Mucosa of descending colon (tissue), 3 donors: ENCODE results near the gene PRKD3. TPM values are rescaled to one million over a fixed set of nuclear protein-coding genes. Genes with fewer than 3 reads are reported as not detected.

Source experiments
- ATAC-seq: fragments of 200-7000 bp; cut with Tn5 transposase; one replicate; pipeline ENCODE4 v1.9.1; 2020; ENCODE audit warnings: mild to moderate bottlenecking, moderate library complexity
- DNase-seq, 3 donors: peaks; one replicate each; pipeline ENCODE4 v3.0.0-alpha.2; 2020
- H3K36me3 ChIP-seq: fragments of 200-600 bp; one replicate; pipeline ENCODE4 v1.8.0; 2021; ENCODE audit warnings: low read depth, mild to moderate bottlenecking
- H3K4me1 ChIP-seq: fragments of 200-600 bp; one replicate; pipeline ENCODE4 v1.8.0; 2021; ENCODE audit warnings: low read depth, mild to moderate bottlenecking
- H3K4me3 ChIP-seq: fragments of 200-600 bp; one replicate; pipeline ENCODE4 v1.8.0; 2021; ENCODE audit warnings: mild to moderate bottlenecking
- H3K9me3 ChIP-seq: fragments of 200-600 bp; one replicate; pipeline ENCODE4 v1.8.0; 2021; ENCODE audit warnings: mild to moderate bottlenecking
- CTCF ChIP-seq: fragments of 200-600 bp; IDR thresholded peaks from one replicate; pipeline ENCODE4 v1.8.0; 2022; ENCODE audit warnings: antibody characterized with exemption, mild to moderate bottlenecking
- intact Hi-C, 2 donors: fragments of 100-400 bp; cut with DNase I in 1 of 2; cut with micrococcal nuclease in 1 of 2; formaldehyde crosslinking; loops; one replicate each; pipeline versions ENCODE4 v1.11.0 to v1.11.1; 2022; cut with DNase I, micrococcal nuclease
- total RNA-seq, 3 donors: library from RNA; stranded (reverse); fragmentation: NEBNext Ultra II Directional in 2 of 3; extraction: Animal tissue kit (Norgen Biotek cat#: 25700) in 2 of 3; gene quantifications; one replicate each; pipeline versions ENCODE4 v1.2.1 to v1.2.4, GENCODE V29; 2021 to 2023
- donor health status: DM: no; HTN: no; CAD: no; lungs with moderate emphysema.
- donor health status: DM: no; HTN: no; CAD: no.
- donor health status: DM: no; HTN: yes; CAD: no.

Gene PRKD3
- total RNA-seq, 3 donors from 2014 or later: 16.0 to 50.1 (median 19.7) TPM

GRCh38 chr2:37325625-37326071 lies 1.0 kb upstream of the PRKD3 start:
- H3K4me1 ChIP-seq: peaks cover 18% of the 10 kb centered on the region
- ATAC-seq (peak; percentile 16), DNase-seq (peak in 2 of 3 donors; percentile 30 to 48)
- H3K9me3 ChIP-seq: no peaks in the 10 kb centered on the region
- no peaks in the 10 kb centered on the region for H3K36me3 ChIP-seq
- intact Hi-C loops: no loop called here
- H3K4me3 ChIP-seq: no peak overlapping the region
- TF ChIP-seq CTCF: no peak

GRCh38 chr2:37324536-37324785 lies 172 bp downstream of the PRKD3 start:
- H3K9me3 ChIP-seq: no peaks in the 10 kb centered on the region
- DNase-seq: peak in 2 of 3 donors; percentile 81 to 91
- intact Hi-C loops: no loop called here
- H3K4me1 ChIP-seq: peaks cover 18% of the 10 kb centered on the region
- no peaks in the 10 kb centered on the region for H3K36me3 ChIP-seq
- no peak for ATAC-seq
- H3K4me3 ChIP-seq: peak overlapping the region; percentile 75
- TF ChIP-seq CTCF: no peak

- peaks cover 18% of the 10 kb centered on the region for H3K4me1 ChIP-seq
- no peaks in the 10 kb centered on the region for H3K36me3 ChIP-seq
- peak; percentile 58 to 69 (median 63) for DNase-seq
- no peaks in the 10 kb centered on the region for H3K9me3 ChIP-seq
- peak; percentile 46 for ATAC-seq
- intact Hi-C loops: no loop called here
- no peak for TF ChIP-seq CTCF
- H3K4me3 ChIP-seq: peak overlapping the region; percentile 75
These were observed 675 bp downstream of the PRKD3 start for GRCh38 chr2:37323781-37324535.

- no peak for TF ChIP-seq CTCF
- Histone ChIP-seq H3K4me1 (peaks cover 18% of the 10 kb centered on the region), H3K4me3 (peak overlapping the region; percentile 75), H3K9me3 (no peaks in the 10 kb centered on the region), H3K36me3 (no peaks in the 10 kb centered on the region)
- intact Hi-C loops: no loop called here
- ATAC-seq (no peak), DNase-seq (no peak)
These were observed 1.4 kb downstream of the PRKD3 start for GRCh38 chr2:37323176-37323780.

- no peak overlapping the region for H3K4me3 ChIP-seq
- ATAC-seq: no peak
- DNase-seq: no peak
- H3K4me1 ChIP-seq: peaks cover 18% of the 10 kb centered on the region
- intact Hi-C loops: no loop called here
- no peak for TF ChIP-seq CTCF
- H3K9me3 ChIP-seq: no peaks in the 10 kb centered on the region
- H3K36me3 ChIP-seq: no peaks in the 10 kb centered on the region
These were observed 2.3 kb downstream of the PRKD3 start for GRCh38 chr2:37322368-37322767.
